Mononuclear cell (primary cell): ENCODE measurements around the gene FAM90A1. TPM values are rescaled to one million over a fixed set of nuclear protein-coding genes. Genes with fewer than 3 reads are reported as not detected.
"Not testable (repeated sequence)": the region's sequence is repeated elsewhere in the genome, so short reads cannot be mapped to it uniquely, and the experiment has no call there.

Experiments
- H3K27me3 ChIP-seq: 2 replicates; pipeline ENCODE4 v1.6.0; 2011; ENCODE audit warnings: low read length, control low read depth; ENCODE audit not compliant: insufficient read depth
- H3K4me1 ChIP-seq: 2 replicates; pipeline ENCODE4 v1.5.1; 2011; ENCODE audit warnings: mild to moderate bottlenecking, low read length, control low read depth; ENCODE audit not compliant: insufficient read depth
- H3K4me3 ChIP-seq: 2 replicates; pipeline ENCODE4 v1.5.1; 2011; ENCODE audit warnings: mild to moderate bottlenecking, low read length, moderate library complexity
- H3K9me3 ChIP-seq: 2 replicates; pipeline ENCODE4 v1.5.1; 2011; ENCODE audit warnings: low read depth, mild to moderate bottlenecking, control low read depth, low read length
- total RNA-seq: library from RNA; depleted of rRNA; stranded (reverse); fragments of >200 nt; gene quantifications from one replicate; pipeline ENCODE4 v1.2.3, GENCODE V29; 2012

Gene FAM90A1
- total RNA-seq, 1 donor, result not detected

DNA sequence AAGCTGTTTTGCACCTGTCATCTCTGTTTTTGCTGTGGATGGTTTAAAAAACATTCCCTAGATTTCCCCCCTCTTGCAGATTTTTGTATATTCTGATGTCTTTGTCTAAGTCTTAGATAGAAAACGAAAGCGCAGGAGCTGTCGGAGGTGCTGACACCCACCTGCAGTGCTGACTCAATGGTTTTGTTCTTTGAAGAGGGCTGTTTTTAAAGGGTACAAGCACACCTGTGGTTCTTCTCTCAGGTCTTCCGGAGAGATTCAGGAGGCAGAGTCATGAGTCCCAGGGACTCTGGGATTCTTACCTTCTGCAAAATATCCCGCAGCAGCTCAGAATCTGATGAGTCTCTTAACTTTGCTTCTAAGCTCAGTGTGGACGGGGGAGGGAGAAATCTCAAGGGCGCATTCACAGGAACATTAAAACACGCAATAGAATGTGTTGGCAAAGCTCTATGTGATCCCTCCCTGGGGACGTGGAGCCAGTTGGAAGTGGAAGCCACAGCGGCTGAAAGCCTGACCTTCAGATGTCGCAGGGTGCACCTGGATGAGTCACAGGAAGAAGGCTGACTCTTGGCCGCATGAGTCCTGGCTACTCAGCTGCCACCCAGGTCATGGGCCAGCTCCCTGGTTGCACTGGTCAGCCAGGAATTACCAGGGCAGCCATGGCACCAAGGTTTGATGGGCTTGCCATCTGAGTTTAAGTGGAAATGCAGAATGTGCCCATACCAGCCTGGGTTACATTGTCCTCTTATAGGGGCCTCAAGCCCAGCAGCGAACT lies 13.1 kb upstream of the FAM90A1 start:
- peaks cover 11% of the 10 kb centered on the region for H3K4me1 ChIP-seq
- not testable (repeated sequence) for H3K27me3 ChIP-seq, H3K4me3 ChIP-seq, H3K9me3 ChIP-seq

GRCh38 chr12:8237031-8237430 lies 9.6 kb upstream of the FAM90A1 start:
- not testable (repeated sequence) for H3K27me3 ChIP-seq, H3K4me1 ChIP-seq, H3K4me3 ChIP-seq, H3K9me3 ChIP-seq

GRCh38 chr12:8235316-8236157 lies 8.1 kb upstream of the FAM90A1 start:
- H3K27me3 ChIP-seq, H3K9me3 ChIP-seq, H3K4me3 ChIP-seq, H3K4me1 ChIP-seq: not testable (repeated sequence)

GRCh38 chr12:8234746-8235145 lies 7.3 kb upstream of the FAM90A1 start:
- not testable (repeated sequence) for H3K4me3 ChIP-seq, H3K27me3 ChIP-seq, H3K9me3 ChIP-seq, H3K4me1 ChIP-seq

- not testable (repeated sequence) for H3K27me3 ChIP-seq, H3K4me1 ChIP-seq, H3K9me3 ChIP-seq, H3K4me3 ChIP-seq
Observed at GRCh38 chr12:8233935-8234495, 6.6 kb upstream of the FAM90A1 start.

DNA sequence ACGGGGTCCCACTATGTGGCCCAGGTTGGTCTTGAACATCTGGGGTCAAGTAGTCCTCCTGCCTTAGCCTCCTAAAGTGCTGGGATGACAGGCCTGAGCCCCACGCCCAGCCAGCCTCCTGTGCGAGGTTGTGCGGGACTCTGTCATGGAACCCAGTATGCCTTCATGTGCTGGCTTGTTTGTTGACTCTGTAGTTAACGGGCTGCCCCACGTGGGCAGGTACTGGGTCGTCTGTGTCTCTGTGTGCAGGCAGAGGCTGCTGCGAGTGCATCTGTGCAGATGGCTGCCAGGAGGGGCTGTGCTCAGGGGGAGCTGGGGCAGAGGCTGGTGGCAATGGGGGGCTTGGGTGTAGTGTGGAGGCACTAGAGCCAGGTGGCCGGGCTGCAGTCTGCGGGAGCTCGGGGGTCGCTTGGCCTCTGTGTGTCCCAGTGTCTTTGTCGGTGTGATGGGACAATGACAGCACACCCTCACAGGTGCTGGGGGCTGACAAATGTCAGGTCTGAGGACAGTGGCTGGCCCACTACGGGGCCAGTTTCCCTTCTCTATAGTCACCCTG lies 6.0 kb upstream of the FAM90A1 start:
- not testable (repeated sequence) for H3K4me1 ChIP-seq, H3K27me3 ChIP-seq, H3K9me3 ChIP-seq, H3K4me3 ChIP-seq

- H3K4me1 ChIP-seq, H3K27me3 ChIP-seq, H3K4me3 ChIP-seq, H3K9me3 ChIP-seq: not testable (repeated sequence)
Observed at GRCh38 chr12:8231666-8232608, 4.5 kb upstream of the FAM90A1 start.

- H3K4me3 ChIP-seq, H3K9me3 ChIP-seq, H3K4me1 ChIP-seq, H3K27me3 ChIP-seq: not testable (repeated sequence)
Observed at GRCh38 chr12:8231049-8231448, 3.6 kb upstream of the FAM90A1 start.

DNA sequence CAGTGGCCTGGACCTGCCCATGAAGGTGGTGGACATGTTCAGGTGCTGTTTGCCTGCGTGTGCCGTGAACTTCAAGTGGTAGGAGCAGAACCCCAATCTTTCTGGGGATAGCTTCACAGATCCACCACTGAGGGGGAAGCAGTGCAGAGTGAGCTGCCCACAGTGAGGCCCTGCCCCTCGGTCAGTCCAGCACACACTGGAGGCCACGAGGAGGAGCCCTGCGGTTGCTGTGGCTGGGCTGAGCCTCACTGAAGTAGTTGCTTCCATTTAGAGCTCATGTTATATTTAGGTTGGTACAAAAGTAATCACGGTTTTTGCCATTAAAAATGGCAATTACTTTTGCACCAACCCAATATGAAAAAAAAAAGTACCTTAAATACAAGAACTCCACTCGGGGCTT lies 2.1 kb upstream of the FAM90A1 start:
- H3K4me3 ChIP-seq, H3K9me3 ChIP-seq, H3K27me3 ChIP-seq, H3K4me1 ChIP-seq: not testable (repeated sequence)

- H3K9me3 ChIP-seq, H3K4me3 ChIP-seq, H3K27me3 ChIP-seq, H3K4me1 ChIP-seq: not testable (repeated sequence)
Observed at GRCh38 chr12:8228607-8229006, 1.2 kb upstream of the FAM90A1 start.

GRCh38 chr12:8227732-8228077 lies 287 bp upstream of the FAM90A1 start:
- H3K4me1 ChIP-seq, H3K4me3 ChIP-seq, H3K27me3 ChIP-seq, H3K9me3 ChIP-seq: not testable (repeated sequence)

DNA sequence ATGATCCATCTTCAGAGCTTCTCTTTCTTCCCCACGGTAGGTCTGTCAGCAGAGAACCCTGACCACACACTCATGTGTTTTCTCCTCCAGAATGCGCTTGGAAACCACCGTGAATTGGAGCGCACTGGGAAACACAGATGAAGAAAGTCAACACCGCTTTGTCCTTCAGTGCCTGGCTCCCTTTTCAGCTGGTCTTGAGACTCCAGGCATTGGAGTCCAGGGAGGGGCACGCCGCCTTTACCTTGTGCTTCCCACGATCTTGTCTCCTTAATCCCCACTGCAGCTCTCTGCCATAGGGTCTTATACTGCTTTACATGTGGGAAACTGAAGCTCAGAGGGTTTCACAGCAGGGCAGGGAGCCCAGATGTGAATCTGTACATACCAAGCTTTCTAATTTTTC lies 1.1 kb downstream of the FAM90A1 start:
- H3K4me1 ChIP-seq, result no peaks in the 10 kb centered on the region
- H3K9me3 ChIP-seq, result no peaks in the 10 kb centered on the region
- H3K27me3 ChIP-seq, result no peaks in the 10 kb centered on the region
- no peak overlapping the region for H3K4me3 ChIP-seq

DNA sequence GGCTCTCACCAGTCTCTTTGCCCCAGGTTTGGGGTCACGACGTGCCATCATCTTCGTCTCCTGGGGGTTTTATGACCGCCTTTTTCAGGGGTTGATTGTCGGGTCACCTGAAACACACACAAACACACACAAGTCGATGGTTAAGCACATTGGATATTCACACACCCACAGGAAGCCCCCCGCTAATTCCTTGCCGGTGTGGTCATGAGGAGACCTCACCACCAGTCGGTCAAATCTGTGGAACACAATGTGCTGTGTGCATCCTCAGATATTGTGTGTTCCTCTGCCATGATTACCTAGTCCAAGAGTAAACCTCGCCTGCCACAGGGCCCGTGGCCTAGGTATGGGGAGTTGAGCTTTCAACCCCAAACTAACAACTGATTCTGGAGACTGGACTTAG lies 2.6 kb downstream of the FAM90A1 start:
- H3K27me3 ChIP-seq, H3K9me3 ChIP-seq, H3K4me3 ChIP-seq, H3K4me1 ChIP-seq: not testable (repeated sequence)

DNA sequence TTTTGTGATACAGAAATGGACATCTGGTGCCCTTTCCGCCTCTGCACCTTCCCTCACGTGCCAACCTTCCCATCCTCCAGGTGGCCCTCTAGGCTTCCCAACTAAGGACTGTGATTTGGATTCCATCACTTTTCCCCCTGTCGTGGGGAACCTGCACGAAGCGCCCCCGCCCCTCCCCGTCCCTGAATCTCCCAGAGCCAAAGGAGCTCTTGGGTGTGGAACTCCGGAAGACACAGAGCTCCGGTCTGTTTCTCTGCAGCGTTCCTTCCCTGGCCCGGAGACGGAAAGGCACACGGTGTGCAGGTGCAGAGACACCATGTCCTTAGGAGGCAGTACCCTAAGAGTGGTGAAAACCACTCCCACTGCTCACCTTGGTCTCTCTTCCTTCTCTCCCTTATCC lies 3.8 kb downstream of the FAM90A1 start:
- not testable (repeated sequence) for H3K27me3 ChIP-seq, H3K4me1 ChIP-seq, H3K9me3 ChIP-seq, H3K4me3 ChIP-seq

GRCh38 chr12:8222303-8222702 lies 5.1 kb downstream of the FAM90A1 start:
- H3K9me3 ChIP-seq, H3K4me3 ChIP-seq, H3K27me3 ChIP-seq, H3K4me1 ChIP-seq: not testable (repeated sequence)
